ENCODE results near the gene GPR78.

DNA sequence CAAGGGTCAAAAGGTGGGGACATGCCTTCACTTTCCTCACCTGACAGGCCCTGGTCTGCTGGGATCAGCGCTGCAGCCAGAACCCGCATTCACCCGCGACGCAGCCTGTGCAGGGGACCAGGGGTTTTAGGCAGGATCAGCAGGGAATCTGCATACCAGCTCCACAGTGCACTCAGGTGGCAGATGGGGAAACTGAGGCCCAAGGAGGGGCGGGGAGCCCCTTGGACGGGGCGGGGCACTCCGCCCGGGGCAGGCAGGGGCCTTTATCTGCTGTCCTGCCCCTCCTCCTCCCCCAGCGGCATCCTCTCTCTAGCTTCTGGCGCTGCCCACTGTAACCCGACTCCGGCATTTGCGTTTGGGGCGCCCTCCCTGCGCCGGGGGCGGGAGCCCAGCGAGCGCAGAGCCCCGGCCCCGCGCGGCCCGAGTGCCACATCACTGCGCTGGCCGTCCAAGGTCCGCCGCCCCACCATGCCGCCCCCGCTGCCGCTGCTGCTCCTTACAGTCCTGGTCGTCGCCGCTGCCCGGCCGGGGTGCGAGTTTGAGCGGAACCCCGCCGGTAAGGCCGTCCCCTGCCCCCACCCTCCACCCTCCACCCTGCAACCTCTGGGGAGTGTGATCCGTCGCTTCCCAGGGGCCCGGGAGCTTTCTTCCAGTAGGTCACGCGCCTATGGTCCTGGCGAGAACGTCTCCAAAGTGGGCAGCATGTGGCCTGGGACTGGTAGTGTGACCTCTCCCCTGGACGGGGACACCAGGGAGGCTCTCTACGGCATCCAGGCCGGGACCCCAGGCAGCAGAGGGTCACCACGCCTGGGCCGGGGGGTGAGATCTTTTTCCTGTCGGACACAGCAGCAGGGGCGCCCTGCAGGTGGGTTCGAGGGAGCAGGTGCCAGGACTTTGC lies 12.4 kb downstream of the GPR78 start, which contains the start of gene CPZ:
- no peak for TF ChIP-seq CTCF (IDR thresholded peaks at IDR 0.05; ENCODE audit: low read length)
- TF ChIP-seq EZH2 (IDR thresholded peaks at IDR 0.05; ENCODE audit: borderline replicate concordance, low read length) = no peak

All from OCI-LY1 (cell line).